K562 (cell line): ENCODE results near the gene SERBP1.

Source experiments
- BDP1 ChIP-seq: IDR thresholded peaks from 3 replicates; pipeline ENCODE4 v1.6.1; 2011; ENCODE audit not compliant: insufficient read length, insufficient read depth
- CAMTA2 ChIP-seq: fragments of 250-450 bp; sonication (Bioruptor Pico); conservative IDR thresholded peaks from 2 replicates; pipeline ENCODE4 v1.5.1; 2022
- CCAR2 ChIP-seq: fragments of 200-400 bp; formaldehyde crosslinking; IDR thresholded peaks from 2 replicates; pipeline ENCODE4 v1.6.1; 2017; ENCODE audit warnings: mild to moderate bottlenecking, low read depth, low read length
- CEBPZ ChIP-seq: fragments of 150-350 bp; IDR thresholded peaks from 2 replicates; pipeline ENCODE4 v1.6.1; 2014; ENCODE audit warnings: low read depth, mild to moderate bottlenecking, low read length, borderline replicate concordance
- EZH2 ChIP-seq: IDR thresholded peaks from 2 replicates; pipeline ENCODE4 v1.6.1; 2012; ENCODE audit warnings: low read depth, mild to moderate bottlenecking, inconsistent platforms, low read length, borderline replicate concordance
- NR2C2 ChIP-seq, 2 experiments: fragments of 200-800 bp in 1 of 2; sonication (Bioruptor generic) in 1 of 2; sonication (generic) in 1 of 2; formaldehyde crosslinking in 1 of 2; IDR thresholded peaks; 2 replicates each; pipeline versions ENCODE4 v1.6.1 to v1.8.0; 2016 to 2022; ENCODE audit warnings: mild to moderate bottlenecking in 1 of 2, missing compliant biosample characterization in 1 of 2, missing genetic modification characterization in 1 of 2, missing genetic modification reagents in 1 of 2
- PRDM10 ChIP-seq: fragments of 450-650 bp; IDR thresholded peaks from 2 replicates; pipeline ENCODE4 v1.6.1; 2018; ENCODE audit not compliant: partially characterized antibody
- PYGO2 ChIP-seq: fragments of 450-650 bp; IDR thresholded peaks from 2 replicates; pipeline ENCODE4 v1.6.1; 2016; ENCODE audit warnings: mild to moderate bottlenecking, missing genetic modification characterization, moderate library complexity, missing compliant biosample characterization
- RFX1 ChIP-seq: fragments of 450-650 bp; IDR thresholded peaks from 2 replicates; pipeline ENCODE4 v1.6.1; 2016; ENCODE audit warnings: mild to moderate bottlenecking, moderate library complexity
- SP2 ChIP-seq: IDR thresholded peaks from 2 replicates; pipeline ENCODE4 v1.6.1; 2011; ENCODE audit warnings: mild to moderate bottlenecking, low read depth, low read length, moderate library complexity; ENCODE audit not compliant: poor library complexity, severe bottlenecking; ENCODE audit errors: extremely low read depth
- ZNF23 ChIP-seq: fragments of 250-450 bp; sonication (Bioruptor Pico); IDR thresholded peaks from 2 replicates; pipeline ENCODE4 v1.4.0; 2020; ENCODE audit warnings: mild to moderate bottlenecking
- TF ChIP-seq, protein P1 (sequence below): fragments of 450-650 bp; IDR thresholded peaks from 2 replicates; pipeline ENCODE4 v1.6.1; 2017; ENCODE audit warnings: mild to moderate bottlenecking, moderate library complexity
- TF ChIP-seq, protein P2 (sequence below), 3 experiments: IDR thresholded peaks in 2 of 3; conservative IDR thresholded peaks in 1 of 3; 2 replicates each; pipeline ENCODE4 v1.5.1; 2011 to 2012; ENCODE audit warnings: low read length in 3 of 3, mild to moderate bottlenecking in 3 of 3, control low read depth in 2 of 3, improper control_type of control experiment in 1 of 3, inconsistent platforms in 1 of 3, low read depth in 1 of 3, mixed read lengths in 1 of 3, moderate library complexity in 1 of 3; ENCODE audit not compliant: insufficient read depth in 2 of 3

DNA sequence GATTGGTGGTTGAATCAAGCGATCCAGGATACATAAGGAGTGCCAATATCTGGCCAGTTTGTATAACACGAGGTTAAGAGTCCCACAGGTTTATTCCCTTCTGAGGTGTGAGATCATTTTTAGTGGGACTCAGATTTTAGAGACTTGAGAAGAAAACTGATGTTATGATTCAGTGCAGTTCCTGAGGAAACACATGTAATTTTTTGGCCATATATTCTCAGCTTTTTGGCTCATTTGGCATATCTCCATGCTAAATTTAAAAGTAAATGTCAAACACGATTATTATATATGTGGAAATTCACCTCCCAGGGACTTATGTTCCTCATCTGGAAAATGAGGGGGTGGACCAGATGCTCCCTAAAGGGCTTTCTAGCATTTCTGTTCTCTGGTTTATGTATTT lies 39.2 kb upstream of the SERBP1 start:
- TF ChIP-seq EZH2: no peak
- TF ChIP-seq SP2: no peak
- TF ChIP-seq, protein P1, sequence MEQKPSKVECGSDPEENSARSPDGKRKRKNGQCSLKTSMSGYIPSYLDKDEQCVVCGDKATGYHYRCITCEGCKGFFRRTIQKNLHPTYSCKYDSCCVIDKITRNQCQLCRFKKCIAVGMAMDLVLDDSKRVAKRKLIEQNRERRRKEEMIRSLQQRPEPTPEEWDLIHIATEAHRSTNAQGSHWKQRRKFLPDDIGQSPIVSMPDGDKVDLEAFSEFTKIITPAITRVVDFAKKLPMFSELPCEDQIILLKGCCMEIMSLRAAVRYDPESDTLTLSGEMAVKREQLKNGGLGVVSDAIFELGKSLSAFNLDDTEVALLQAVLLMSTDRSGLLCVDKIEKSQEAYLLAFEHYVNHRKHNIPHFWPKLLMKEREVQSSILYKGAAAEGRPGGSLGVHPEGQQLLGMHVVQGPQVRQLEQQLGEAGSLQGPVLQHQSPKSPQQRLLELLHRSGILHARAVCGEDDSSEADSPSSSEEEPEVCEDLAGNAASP: no peak
- TF ChIP-seq CCAR2: no peak
- TF ChIP-seq, protein P2, sequence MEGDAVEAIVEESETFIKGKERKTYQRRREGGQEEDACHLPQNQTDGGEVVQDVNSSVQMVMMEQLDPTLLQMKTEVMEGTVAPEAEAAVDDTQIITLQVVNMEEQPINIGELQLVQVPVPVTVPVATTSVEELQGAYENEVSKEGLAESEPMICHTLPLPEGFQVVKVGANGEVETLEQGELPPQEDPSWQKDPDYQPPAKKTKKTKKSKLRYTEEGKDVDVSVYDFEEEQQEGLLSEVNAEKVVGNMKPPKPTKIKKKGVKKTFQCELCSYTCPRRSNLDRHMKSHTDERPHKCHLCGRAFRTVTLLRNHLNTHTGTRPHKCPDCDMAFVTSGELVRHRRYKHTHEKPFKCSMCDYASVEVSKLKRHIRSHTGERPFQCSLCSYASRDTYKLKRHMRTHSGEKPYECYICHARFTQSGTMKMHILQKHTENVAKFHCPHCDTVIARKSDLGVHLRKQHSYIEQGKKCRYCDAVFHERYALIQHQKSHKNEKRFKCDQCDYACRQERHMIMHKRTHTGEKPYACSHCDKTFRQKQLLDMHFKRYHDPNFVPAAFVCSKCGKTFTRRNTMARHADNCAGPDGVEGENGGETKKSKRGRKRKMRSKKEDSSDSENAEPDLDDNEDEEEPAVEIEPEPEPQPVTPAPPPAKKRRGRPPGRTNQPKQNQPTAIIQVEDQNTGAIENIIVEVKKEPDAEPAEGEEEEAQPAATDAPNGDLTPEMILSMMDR (IDR thresholded peaks at IDR 0.05 in 2 of 3, conservative IDR thresholded peaks at IDR 0.05 in 1 of 3; ENCODE audit: insufficient read depth in 2 of 3, low read depth in 1 of 3, low read length in 3 of 3): no peak
- no peak for TF ChIP-seq NR2C2 (CRISPR knock-in tag; IDR thresholded peaks at IDR 0.05)
- no peak for TF ChIP-seq NR2C2 (tag; IDR thresholded peaks at IDR 0.05)
- TF ChIP-seq CEBPZ: no peak
- no peak for TF ChIP-seq CAMTA2
- TF ChIP-seq BDP1: no peak
- TF ChIP-seq ZNF23: no peak
- TF ChIP-seq RFX1: no peak
- TF ChIP-seq PRDM10: no peak
- TF ChIP-seq PYGO2 (tag): no peak
